Measurements from ENCODE around the gene DNM2. TPM values are rescaled to one million over a fixed set of nuclear protein-coding genes. Genes with fewer than 3 reads are reported as not detected.

DNM2 gene
- total and polyA plus RNA-seq, 2 of the 13 experiments (the other 11 are each of a cell fraction or from before 2014, with no cell fraction given) = 41.7 to 59.8 TPM

DNA sequence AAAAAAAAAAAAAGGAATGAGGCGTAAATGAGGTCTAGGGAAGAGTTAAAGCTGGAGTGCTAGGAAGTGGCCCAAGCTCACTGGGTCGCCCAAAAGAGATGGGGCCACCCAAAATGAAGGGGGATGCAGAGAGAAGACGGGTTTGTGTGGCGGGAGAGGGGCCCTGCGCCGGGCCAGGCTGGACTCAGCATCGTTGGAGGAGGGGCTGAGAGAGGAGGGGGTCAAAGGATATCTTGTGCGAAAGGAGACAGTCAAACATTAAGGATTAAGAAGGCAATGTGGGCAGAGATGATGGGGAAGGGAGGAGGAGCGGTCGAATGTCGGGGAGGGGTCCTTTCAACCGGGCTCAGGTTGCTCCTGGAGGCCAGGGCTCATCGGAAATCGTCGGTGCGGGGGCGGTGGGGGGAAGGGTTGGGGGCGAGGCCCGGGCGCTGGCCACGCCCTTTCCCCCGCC, 152.6 kb downstream of the DNM2 start (continued):
- TF ChIP-seq, protein P1, sequence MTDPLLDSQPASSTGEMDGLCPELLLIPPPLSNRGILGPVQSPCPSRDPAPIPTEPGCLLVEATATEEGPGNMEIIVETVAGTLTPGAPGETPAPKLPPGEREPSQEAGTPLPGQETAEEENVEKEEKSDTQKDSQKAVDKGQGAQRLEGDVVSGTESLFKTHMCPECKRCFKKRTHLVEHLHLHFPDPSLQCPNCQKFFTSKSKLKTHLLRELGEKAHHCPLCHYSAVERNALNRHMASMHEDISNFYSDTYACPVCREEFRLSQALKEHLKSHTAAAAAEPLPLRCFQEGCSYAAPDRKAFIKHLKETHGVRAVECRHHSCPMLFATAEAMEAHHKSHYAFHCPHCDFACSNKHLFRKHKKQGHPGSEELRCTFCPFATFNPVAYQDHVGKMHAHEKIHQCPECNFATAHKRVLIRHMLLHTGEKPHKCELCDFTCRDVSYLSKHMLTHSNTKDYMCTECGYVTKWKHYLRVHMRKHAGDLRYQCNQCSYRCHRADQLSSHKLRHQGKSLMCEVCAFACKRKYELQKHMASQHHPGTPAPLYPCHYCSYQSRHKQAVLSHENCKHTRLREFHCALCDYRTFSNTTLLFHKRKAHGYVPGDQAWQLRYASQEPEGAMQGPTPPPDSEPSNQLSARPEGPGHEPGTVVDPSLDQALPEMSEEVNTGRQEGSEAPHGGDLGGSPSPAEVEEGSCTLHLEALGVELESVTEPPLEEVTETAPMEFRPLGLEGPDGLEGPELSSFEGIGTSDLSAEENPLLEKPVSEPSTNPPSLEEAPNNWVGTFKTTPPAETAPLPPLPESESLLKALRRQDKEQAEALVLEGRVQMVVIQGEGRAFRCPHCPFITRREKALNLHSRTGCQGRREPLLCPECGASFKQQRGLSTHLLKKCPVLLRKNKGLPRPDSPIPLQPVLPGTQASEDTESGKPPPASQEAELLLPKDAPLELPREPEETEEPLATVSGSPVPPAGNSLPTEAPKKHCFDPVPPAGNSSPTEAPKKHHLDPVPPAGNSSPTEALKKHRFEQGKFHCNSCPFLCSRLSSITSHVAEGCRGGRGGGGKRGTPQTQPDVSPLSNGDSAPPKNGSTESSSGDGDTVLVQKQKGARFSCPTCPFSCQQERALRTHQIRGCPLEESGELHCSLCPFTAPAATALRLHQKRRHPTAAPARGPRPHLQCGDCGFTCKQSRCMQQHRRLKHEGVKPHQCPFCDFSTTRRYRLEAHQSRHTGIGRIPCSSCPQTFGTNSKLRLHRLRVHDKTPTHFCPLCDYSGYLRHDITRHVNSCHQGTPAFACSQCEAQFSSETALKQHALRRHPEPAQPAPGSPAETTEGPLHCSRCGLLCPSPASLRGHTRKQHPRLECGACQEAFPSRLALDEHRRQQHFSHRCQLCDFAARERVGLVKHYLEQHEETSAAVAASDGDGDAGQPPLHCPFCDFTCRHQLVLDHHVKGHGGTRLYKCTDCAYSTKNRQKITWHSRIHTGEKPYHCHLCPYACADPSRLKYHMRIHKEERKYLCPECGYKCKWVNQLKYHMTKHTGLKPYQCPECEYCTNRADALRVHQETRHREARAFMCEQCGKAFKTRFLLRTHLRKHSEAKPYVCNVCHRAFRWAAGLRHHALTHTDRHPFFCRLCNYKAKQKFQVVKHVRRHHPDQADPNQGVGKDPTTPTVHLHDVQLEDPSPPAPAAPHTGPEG (CRISPR knock-in tag; IDR thresholded peaks at IDR 0.05) = no peak
- no peak for TF ChIP-seq ARID2 (CRISPR knock-in tag; IDR thresholded peaks at IDR 0.05; ENCODE audit: borderline replicate concordance)
- TF ChIP-seq, protein P2, sequence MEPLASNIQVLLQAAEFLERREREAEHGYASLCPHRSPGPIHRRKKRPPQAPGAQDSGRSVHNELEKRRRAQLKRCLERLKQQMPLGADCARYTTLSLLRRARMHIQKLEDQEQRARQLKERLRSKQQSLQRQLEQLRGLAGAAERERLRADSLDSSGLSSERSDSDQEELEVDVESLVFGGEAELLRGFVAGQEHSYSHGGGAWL (CRISPR knock-in tag; IDR thresholded peaks at IDR 0.05) = no peak

DNA sequence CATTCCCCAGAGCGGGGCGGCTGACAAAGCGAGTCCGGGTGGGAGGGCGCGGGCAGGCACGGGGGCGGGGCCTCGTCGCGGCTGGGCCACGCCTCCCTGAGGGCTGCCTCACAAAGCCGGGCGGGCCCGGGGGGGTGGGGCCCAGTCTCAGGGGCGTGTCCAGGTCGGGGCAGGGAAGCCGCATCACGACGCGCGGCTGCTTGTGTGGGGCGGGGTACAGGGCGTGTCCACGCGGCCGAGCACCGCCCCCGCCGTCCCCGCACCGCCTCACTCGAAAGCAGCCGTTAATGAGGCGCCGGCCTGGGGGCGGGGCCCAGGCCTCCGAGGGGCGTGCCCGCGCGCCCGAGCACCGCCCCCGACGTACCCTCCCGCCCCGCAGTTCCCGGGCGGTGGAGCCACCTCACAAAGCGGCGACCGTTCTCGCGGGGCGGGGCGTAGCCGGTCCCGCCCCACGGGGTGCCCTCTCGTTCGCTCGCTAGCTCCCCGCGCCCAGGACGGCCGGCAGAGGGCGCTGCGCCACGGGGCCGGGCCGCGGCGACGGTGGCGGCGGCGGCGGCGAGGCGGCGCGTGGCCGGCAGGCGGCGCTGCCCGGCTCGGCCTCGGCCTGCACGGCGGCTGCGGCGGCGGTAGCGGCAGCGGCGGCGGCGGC, 153.2 kb downstream of the DNM2 start, which contains the start of gene CARM1:
Gene CARM1, plus strand, starts transcription at position 599 of the 649 bp plus-strand sequence. CDS start 150 bp downstream, outside the sequence.
- H3K4me2 ChIP-seq (ENCODE audit: low read depth, low read length) = peak within 1 kb of the TSS; percentile 95
- H3K79me2 ChIP-seq (ENCODE audit: insufficient read depth, low read length) = peaks cover 33% of the 10 kb centered on the region
- peaks cover 54% of the 10 kb centered on the region for H3K4me1 ChIP-seq (ENCODE audit: insufficient read depth, low read length)
- H4K20me1 ChIP-seq (ENCODE audit: insufficient read depth, low read length) = no peaks in the 10 kb centered on the region
- no TSS peak for BruUV-seq (replicated peaks)
- ChIA-PET CTCF (ENCODE audit: low intra/inter-chr PET ratio, low total read pairs) (no interaction called here), POLR2A (interaction anchor here (0.7 to 2.4 kb wide), 2 partner anchors 35 to 298 kb away, joined by 4 to 7 read pairs; partner anchors contain the start of gene TMED1)
- H3K27ac ChIP-seq (ENCODE audit: extremely low read length, insufficient read depth, low read length) = peak within 1 kb of the TSS; percentile 60
- no peaks in the 10 kb centered on the region for H3K36me3 ChIP-seq (replicated peaks in 1 of 2; ENCODE audit: control insufficient read depth in 1 of 2, insufficient read depth in 2 of 2, low read length in 2 of 2)
- FAIRE-seq (peak; percentile 54), DNase-seq (ENCODE audit: low spot score) (peak; percentile 92), ATAC-seq (peak; percentile 81)
- 0% methylated on average over 2 of the region's 99 CpGs for WGBS (ENCODE audit: low lambda C conversion rate)
- H3K9ac ChIP-seq (ENCODE audit: insufficient read depth, low read depth, low read length) = peak within 1 kb of the TSS; percentile 82
- intact Hi-C loops (cut with micrococcal nuclease; ENCODE audit: unreplicated experiment) (loop anchor here (10.0 kb wide), 1 partner anchor 54 kb away; the partner anchor contains the start of genes TIMM29 and YIPF2), in situ Hi-C loops (cut with HindIII; ENCODE audit: extremely low pct_ligation_motif_present, low pct_unique_long_range_greater_than_20kb) (no loop called here)
- no peaks in the 10 kb centered on the region for H3K9me3 ChIP-seq (ENCODE audit: low read length)
- H3K4me3 ChIP-seq (replicated peaks in 1 of 3; ENCODE audit: insufficient read depth in 1 of 3, low read depth in 2 of 3, low read length in 3 of 3) = peak within 1 kb of the TSS; percentile 85 to 96 (median 87)
- H2AFZ ChIP-seq (ENCODE audit: low read length) = peak within 1 kb of the TSS; percentile 12
- no peaks in the 10 kb centered on the region for H3K27me3 ChIP-seq (ENCODE audit: control insufficient read depth in 1 of 2, insufficient read depth in 2 of 2, low read length in 2 of 2)
- TF ChIP-seq FOXK1 (CRISPR knock-in tag; IDR thresholded peaks at IDR 0.05; ENCODE audit: borderline replicate concordance, low read depth) (peak; percentile 42; the same call in 1 of the 2 replicates), TBX2 (CRISPR knock-in tag; IDR thresholded peaks at IDR 0.05; ENCODE audit: borderline replicate concordance) (peak; percentile 49; the same call in 1 of the 2 replicates), KAT8 (CRISPR knock-in tag; IDR thresholded peaks at IDR 0.05) (0 out of 2 replicates have a peak, but pooled peaks have one; percentile 21), ARID2 (CRISPR knock-in tag; IDR thresholded peaks at IDR 0.05; ENCODE audit: borderline replicate concordance) (no peak), ZNF44 (CRISPR knock-in tag; IDR thresholded peaks at IDR 0.05) (no peak), SP5 (CRISPR knock-in tag; IDR thresholded peaks at IDR 0.05; ENCODE audit: borderline replicate concordance, low read depth) (peak; percentile 67), BORCS8-MEF2B (CRISPR knock-in tag; IDR thresholded peaks at IDR 0.05) (no peak), SP2 (CRISPR knock-in tag; IDR thresholded peaks at IDR 0.05) (peak; percentile 49; the same call in 1 of the 2 replicates), ZNF839 (CRISPR knock-in tag; IDR thresholded peaks at IDR 0.05; ENCODE audit: borderline replicate concordance) (no peak)
- TF ChIP-seq, protein P3, sequence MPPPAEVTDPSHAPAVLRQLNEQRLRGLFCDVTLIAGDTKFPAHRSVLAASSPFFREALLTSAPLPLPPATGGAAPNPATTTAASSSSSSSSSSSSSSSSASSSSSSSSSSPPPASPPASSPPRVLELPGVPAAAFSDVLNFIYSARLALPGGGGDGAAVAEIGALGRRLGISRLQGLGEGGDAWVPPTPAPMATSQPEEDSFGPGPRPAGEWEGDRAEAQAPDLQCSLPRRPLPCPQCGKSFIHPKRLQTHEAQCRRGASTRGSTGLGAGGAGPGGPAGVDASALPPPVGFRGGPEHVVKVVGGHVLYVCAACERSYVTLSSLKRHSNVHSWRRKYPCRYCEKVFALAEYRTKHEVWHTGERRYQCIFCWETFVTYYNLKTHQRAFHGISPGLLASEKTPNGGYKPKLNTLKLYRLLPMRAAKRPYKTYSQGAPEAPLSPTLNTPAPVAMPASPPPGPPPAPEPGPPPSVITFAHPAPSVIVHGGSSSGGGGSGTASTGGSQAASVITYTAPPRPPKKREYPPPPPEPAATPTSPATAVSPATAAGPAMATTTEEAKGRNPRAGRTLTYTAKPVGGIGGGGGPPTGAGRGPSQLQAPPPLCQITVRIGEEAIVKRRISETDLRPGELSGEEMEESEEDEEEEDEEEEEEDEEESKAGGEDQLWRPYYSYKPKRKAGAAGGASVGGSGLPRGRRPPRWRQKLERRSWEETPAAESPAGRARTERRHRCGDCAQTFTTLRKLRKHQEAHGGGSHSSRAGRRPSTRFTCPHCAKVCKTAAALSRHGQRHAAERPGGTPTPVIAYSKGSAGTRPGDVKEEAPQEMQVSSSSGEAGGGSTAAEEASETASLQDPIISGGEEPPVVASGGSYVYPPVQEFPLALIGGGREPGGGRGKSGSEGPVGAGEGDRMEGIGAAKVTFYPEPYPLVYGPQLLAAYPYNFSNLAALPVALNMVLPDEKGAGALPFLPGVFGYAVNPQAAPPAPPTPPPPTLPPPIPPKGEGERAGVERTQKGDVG (CRISPR knock-in tag; IDR thresholded peaks at IDR 0.05; ENCODE audit: borderline replicate concordance) = no peak

All from HepG2 (cell line).